A549 (cell line): ENCODE results near the gene CENATAC. TPM values are rescaled to one million over a fixed set of nuclear protein-coding genes. Genes with fewer than 3 reads are reported as not detected.

Experiments used
- ATAC-seq, 2 experiments: fragments of 200-7000 bp in 1 of 2; fragments of >200 bp in 1 of 2; cut with Nextera tagmentation in 1 of 2; cut with Tn5 transposase in 1 of 2; 3 replicates each; pipeline versions ENCODE4 v1.8.0 to v1.9.1; 2018 to 2020; ENCODE audit warnings: mild to moderate bottlenecking in 1 of 2, moderate library complexity in 1 of 2
- CTCF ChIA-PET: fragments of 300-600 bp; sonication (Branson Sonifier 250); formaldehyde crosslinking; extraction: SDS; loops from one replicate; lab custom pipeline; 2021; ENCODE audit warnings: antibody characterized with exemption, inconsistent platforms; lab: Yijun Ruan, JAX
- POLR2A ChIA-PET: fragments of 350-600 bp; formaldehyde crosslinking; extraction: SDS; loops from one replicate; lab custom pipeline; 2021; ENCODE audit warnings: antibody characterized with exemption, inconsistent platforms; lab: Yijun Ruan, JAX
- DNase-seq, 2 experiments: peaks; one replicate each; pipeline versions ENCODE4 v3.0.0 to v3.0.0-alpha.2; 2011 to 2016; ENCODE audit warnings: low read depth in 1 of 2, low spot score in 1 of 2
- FAIRE-seq: peaks from 2 replicates; lab custom pipeline; 2011; peaks lifted over from hg19 to GRCh38; lab: Jason Lieb, UNC
- H3K27ac ChIP-seq, 2 experiments: fragments of >200 bp; sonication (Bioruptor Twin); formaldehyde crosslinking; 3 replicates each; pipeline ENCODE4 v1.5.1; 2016 to 2017
- H3K4me1 ChIP-seq: fragments of >200 bp; sonication (Bioruptor Twin); formaldehyde crosslinking; 3 replicates; pipeline ENCODE4 v1.6.1; 2016
- H3K4me2 ChIP-seq: fragments of >200 bp; sonication (Bioruptor Twin); formaldehyde crosslinking; 3 replicates; pipeline ENCODE4 v1.6.1; 2016
- H3K4me3 ChIP-seq: fragments of >200 bp; sonication (Bioruptor Twin); formaldehyde crosslinking; 3 replicates; pipeline ENCODE4 v1.5.1; 2016
- H3K9me3 ChIP-seq: fragments of >200 bp; sonication (Bioruptor Twin); formaldehyde crosslinking; 3 replicates; pipeline ENCODE4 v1.6.1; 2016
- ATOH8 ChIP-seq: fragments of 250-450 bp; sonication (Bioruptor Pico); IDR thresholded peaks from 2 replicates; pipeline ENCODE4 v1.5.0; 2020; ENCODE audit warnings: low read depth, mild to moderate bottlenecking, moderate library complexity
- BCL3 ChIP-seq: fragments of >200 bp; sonication (Bioruptor Twin); formaldehyde crosslinking; IDR thresholded peaks from 3 replicates; pipeline ENCODE4 v1.6.1; 2016
- CHD2 ChIP-seq: fragments of 150-350 bp; IDR thresholded peaks from 2 replicates; pipeline ENCODE4 v1.6.1; 2014; ENCODE audit warnings: low read length; ENCODE audit not compliant: partially characterized antibody
- CTCF ChIP-seq: fragments of >200 bp; sonication (Bioruptor Twin); formaldehyde crosslinking; IDR thresholded peaks from 3 replicates; pipeline ENCODE4 v1.5.1; 2016
- ELK1 ChIP-seq: fragments of 150-350 bp; IDR thresholded peaks from 2 replicates; pipeline ENCODE4 v1.6.1; 2014; ENCODE audit warnings: low read depth, mild to moderate bottlenecking, low read length
- ESRRA ChIP-seq: fragments of 150-350 bp; IDR thresholded peaks from 2 replicates; pipeline ENCODE4 v1.6.1; 2014; ENCODE audit warnings: mild to moderate bottlenecking, low read length, borderline replicate concordance
- FOSL2 ChIP-seq, 2 experiments: fragments of 450-650 bp in 1 of 2; fragments of >200 bp in 1 of 2; sonication (Bioruptor Twin) in 1 of 2; formaldehyde crosslinking; IDR thresholded peaks; 2 replicates each; pipeline versions ENCODE4 v1.5.0 to v1.6.1; 2016 to 2020; ENCODE audit warnings: mild to moderate bottlenecking in 1 of 2, moderate library complexity in 1 of 2
- FOXS1 ChIP-seq: fragments of 250-450 bp; sonication (Bioruptor Pico); IDR thresholded peaks from 2 replicates; pipeline ENCODE4 v1.5.0; 2020; ENCODE audit warnings: mild to moderate bottlenecking, moderate library complexity
- HEYL ChIP-seq: fragments of 250-450 bp; sonication (Bioruptor Pico); IDR thresholded peaks from 2 replicates; pipeline ENCODE4 v1.8.0; 2021; ENCODE audit warnings: mild to moderate bottlenecking, moderate library complexity
- HOXA7 ChIP-seq: fragments of 250-450 bp; sonication (Bioruptor Pico); IDR thresholded peaks from 2 replicates; pipeline ENCODE4 v1.5.0; 2020; ENCODE audit warnings: mild to moderate bottlenecking, moderate library complexity
- JUN ChIP-seq, 2 experiments: fragments of >200 bp; sonication (Bioruptor Twin); formaldehyde crosslinking; IDR thresholded peaks; 2 replicates in 1 of 2; 3 replicates in 1 of 2; pipeline ENCODE4 v1.6.1; 2016 to 2017
- KDM1A ChIP-seq: fragments of 200-600 bp; sonication (generic); IDR thresholded peaks from 2 replicates; pipeline ENCODE4 v1.6.1; 2016; ENCODE audit warnings: low read depth, mild to moderate bottlenecking
- KDM5A ChIP-seq: fragments of 200-600 bp; sonication (generic); IDR thresholded peaks from 2 replicates; pipeline ENCODE4 v1.6.1; 2016; ENCODE audit warnings: antibody characterized with exemption, mild to moderate bottlenecking
- MAFK ChIP-seq: fragments of 450-650 bp; IDR thresholded peaks from 2 replicates; pipeline ENCODE4 v1.6.1; 2014; ENCODE audit not compliant: partially characterized antibody
- MAX ChIP-seq: IDR thresholded peaks from 2 replicates; pipeline ENCODE4 v1.6.1; 2012
- NPAS2 ChIP-seq: fragments of 250-450 bp; sonication (Bioruptor Pico); IDR thresholded peaks from 2 replicates; pipeline ENCODE4 v1.8.0; 2022; ENCODE audit warnings: mild to moderate bottlenecking, moderate library complexity, borderline replicate concordance
- POLR2A ChIP-seq: IDR thresholded peaks from 2 replicates; pipeline ENCODE4 v1.6.1; 2012; ENCODE audit warnings: mild to moderate bottlenecking, low read length
- RAD21 ChIP-seq, 2 experiments: fragments of >200 bp in 1 of 2; sonication (Bioruptor Twin) in 1 of 2; formaldehyde crosslinking in 1 of 2; IDR thresholded peaks in 1 of 2; conservative IDR thresholded peaks in 1 of 2; 2 replicates in 1 of 2; 3 replicates in 1 of 2; pipeline ENCODE4 v1.6.1; 2012 to 2018; ENCODE audit warnings: inconsistent platforms in 1 of 2
- REST ChIP-seq: fragments of 200-600 bp; sonication (generic); IDR thresholded peaks from 2 replicates; pipeline ENCODE4 v1.6.1; 2016; ENCODE audit warnings: antibody characterized with exemption, mild to moderate bottlenecking, moderate library complexity
- TP53 ChIP-seq: fragments of 250-450 bp; sonication (Bioruptor Pico); IDR thresholded peaks from 2 replicates; pipeline ENCODE4 v1.5.0; 2021; ENCODE audit warnings: mild to moderate bottlenecking, moderate library complexity
- WGBS: methylation state at CpG from one replicate; pipeline ENCODE4 v1.1.6; 2017; ENCODE audit errors: missing lambda C conversion rate; 5-methylcytosine and 5-hydroxymethylcytosine counted together
- polyA plus RNA-seq, 4 experiments: library from polyadenylated mRNA; depleted of rRNA in 3 of 4; stranded (reverse); fragments of >200 nt; fragmentation: RNase III in 1 of 4; extraction: RNeasy Plus Mini Kit Qiagen cat#74134 plus additional on column Dnase treatment in 1 of 4; gene quantifications; 2 replicates in 3 of 4; 3 replicates in 1 of 4; pipeline ENCODE4 v1.2.3, GENCODE V29; 2011 to 2017

CENATAC gene
- polyA plus RNA-seq, 2 of the 4 experiments (the other 2 are of a cell fraction), result 11.1 to 20.2 TPM

GRCh38 chr11:119028346-119029068, 30.6 kb downstream of the CENATAC start:
- POLR2A ChIA-PET, result no interaction called here
- FAIRE-seq, result no peak
- TF ChIP-seq CTCF (no peak), ELK1 (no peak), JUN (IDR thresholded peaks at IDR 0.05) (no peak), BCL3 (no peak), ATOH8 (CRISPR knock-in tag) (no peak), FOXS1 (no peak), HEYL (no peak), HOXA7 (CRISPR knock-in tag) (no peak), TP53 (CRISPR knock-in tag) (no peak), ESRRA (no peak), REST (no peak), NPAS2 (CRISPR knock-in tag) (no peak), KDM1A (no peak), POLR2A (no peak), RAD21 (conservative IDR thresholded peaks at IDR 0.05 in 1 of 2, IDR thresholded peaks at IDR 0.05 in 1 of 2) (no peak), MAFK (no peak), FOSL2 (IDR thresholded peaks at IDR 0.05) (no peak), FOSL2 (CRISPR knock-in tag; IDR thresholded peaks at IDR 0.05) (no peak), MAX (no peak), KDM5A (no peak), CHD2 (no peak)
- DNase-seq, result no peak
- WGBS, result 78% methylated on average over 9 of the region's 9 CpGs
- peaks cover 14% of the 10 kb centered on the region for H3K4me1 ChIP-seq
- no peaks in the 10 kb centered on the region for H3K9me3 ChIP-seq
- H3K4me3 ChIP-seq, result no peak overlapping the region
- no peak overlapping the region for H3K27ac ChIP-seq
- no peak overlapping the region; the same call in 2 of the 3 replicates for H3K4me2 ChIP-seq
- CTCF ChIA-PET, result interaction anchor here (1.3 kb wide), 1 partner anchor 17 kb away, joined by 3 read pairs; no protein-coding TSS in a partner anchor
- no peak for ATAC-seq
